WI38 (cell line): ENCODE results near the gene SCN11A.
A peak's percentile ranks its signal among the peaks of the same experiment; 100 is the strongest.

Source experiments
- H3K4me3 ChIP-seq: 2 replicates; pipeline ENCODE4 v1.5.1; 2011; ENCODE audit warnings: low read depth, mild to moderate bottlenecking, control low read depth, low read length
- TF ChIP-seq, protein P1 (sequence below): IDR thresholded peaks from 2 replicates; pipeline ENCODE4 v1.5.1; 2012; ENCODE audit warnings: low read depth, mild to moderate bottlenecking, control low read depth, low read length

The SCN11A gene

DNA sequence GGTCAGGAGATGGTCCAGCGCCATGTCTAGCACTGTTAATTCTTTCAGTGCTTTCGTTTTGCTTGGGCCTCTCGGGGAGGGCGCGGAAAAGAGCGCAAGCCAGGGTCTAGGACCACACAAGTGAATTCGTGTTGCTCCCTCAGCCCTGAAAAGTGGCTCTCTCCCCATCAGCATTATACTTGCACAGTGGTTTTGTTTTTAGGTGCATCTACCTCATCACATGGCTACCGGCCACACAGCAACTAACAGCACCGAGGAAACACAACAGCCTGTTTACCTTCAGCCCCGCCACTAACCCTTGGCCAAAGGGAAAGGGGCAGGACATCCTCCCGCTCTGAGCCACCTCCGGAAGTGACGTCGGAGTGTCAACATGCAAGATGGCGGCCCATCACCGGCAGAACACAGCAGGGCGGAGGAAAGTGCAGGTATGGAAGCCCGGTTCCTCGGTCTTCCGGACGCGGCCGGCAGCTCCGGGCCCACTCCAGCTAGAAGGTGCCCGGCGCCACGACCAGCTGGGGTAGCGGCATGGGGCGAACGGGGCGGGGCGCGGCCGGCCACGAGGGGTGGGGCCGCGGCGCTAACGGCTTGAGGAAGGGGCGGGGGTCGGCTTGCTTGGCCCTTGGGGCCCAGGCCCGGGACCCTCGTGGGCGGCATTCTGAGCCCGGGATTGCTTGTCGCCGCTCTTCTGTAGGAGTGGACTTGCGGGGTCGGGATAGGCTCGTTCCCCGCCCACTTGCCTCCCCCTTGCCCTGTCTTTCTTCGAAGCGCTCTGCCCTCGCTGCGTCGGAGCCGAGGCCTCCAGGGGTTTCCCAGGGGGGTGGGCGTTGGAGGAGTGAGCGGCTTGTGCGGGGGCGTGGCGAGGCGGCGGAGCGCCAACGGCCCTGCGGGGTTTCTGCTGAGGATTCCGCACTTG is at the start of gene SCN11A, which contains the start of gene WDR48:
SCN11A (minus strand) TSS at position 296 of the 913 bp plus-strand sequence. CDS start 101,582 bp downstream, outside the sequence.
WDR48 (plus strand) TSS at position 368 of the 913 bp plus-strand sequence; CDS start at position 378, 10 bp downstream.
- peak within 1 kb of the TSS; percentile 83 for H3K4me3 ChIP-seq
- TF ChIP-seq, protein P1, sequence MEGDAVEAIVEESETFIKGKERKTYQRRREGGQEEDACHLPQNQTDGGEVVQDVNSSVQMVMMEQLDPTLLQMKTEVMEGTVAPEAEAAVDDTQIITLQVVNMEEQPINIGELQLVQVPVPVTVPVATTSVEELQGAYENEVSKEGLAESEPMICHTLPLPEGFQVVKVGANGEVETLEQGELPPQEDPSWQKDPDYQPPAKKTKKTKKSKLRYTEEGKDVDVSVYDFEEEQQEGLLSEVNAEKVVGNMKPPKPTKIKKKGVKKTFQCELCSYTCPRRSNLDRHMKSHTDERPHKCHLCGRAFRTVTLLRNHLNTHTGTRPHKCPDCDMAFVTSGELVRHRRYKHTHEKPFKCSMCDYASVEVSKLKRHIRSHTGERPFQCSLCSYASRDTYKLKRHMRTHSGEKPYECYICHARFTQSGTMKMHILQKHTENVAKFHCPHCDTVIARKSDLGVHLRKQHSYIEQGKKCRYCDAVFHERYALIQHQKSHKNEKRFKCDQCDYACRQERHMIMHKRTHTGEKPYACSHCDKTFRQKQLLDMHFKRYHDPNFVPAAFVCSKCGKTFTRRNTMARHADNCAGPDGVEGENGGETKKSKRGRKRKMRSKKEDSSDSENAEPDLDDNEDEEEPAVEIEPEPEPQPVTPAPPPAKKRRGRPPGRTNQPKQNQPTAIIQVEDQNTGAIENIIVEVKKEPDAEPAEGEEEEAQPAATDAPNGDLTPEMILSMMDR, result no peak

GRCh38 chr3:39101022-39101689 is 49.4 kb upstream of the SCN11A start:
- no peak overlapping the region for H3K4me3 ChIP-seq
- TF ChIP-seq, protein P1, result peak; percentile 60

DNA sequence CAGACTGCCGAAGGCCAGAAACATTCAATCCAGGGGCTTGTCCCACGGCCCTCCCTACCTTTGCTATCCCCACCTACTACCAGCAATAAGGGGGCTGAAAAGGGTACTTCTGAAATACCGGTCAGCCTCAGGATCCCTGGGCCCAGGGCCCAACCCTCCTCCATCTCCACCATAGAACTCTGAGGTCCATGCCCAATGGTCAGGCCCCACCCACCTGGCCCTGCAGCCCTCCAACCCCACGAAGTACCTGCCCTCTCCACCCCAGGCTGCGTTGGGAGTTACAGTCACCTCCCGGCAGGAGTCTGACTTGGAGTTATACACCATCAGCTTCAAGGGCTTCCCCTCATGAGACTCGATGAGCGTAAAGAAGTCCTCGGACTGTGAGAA is 48.7 kb upstream of the SCN11A start:
- TF ChIP-seq, protein P1, result no peak
- no peak overlapping the region for H3K4me3 ChIP-seq

DNA sequence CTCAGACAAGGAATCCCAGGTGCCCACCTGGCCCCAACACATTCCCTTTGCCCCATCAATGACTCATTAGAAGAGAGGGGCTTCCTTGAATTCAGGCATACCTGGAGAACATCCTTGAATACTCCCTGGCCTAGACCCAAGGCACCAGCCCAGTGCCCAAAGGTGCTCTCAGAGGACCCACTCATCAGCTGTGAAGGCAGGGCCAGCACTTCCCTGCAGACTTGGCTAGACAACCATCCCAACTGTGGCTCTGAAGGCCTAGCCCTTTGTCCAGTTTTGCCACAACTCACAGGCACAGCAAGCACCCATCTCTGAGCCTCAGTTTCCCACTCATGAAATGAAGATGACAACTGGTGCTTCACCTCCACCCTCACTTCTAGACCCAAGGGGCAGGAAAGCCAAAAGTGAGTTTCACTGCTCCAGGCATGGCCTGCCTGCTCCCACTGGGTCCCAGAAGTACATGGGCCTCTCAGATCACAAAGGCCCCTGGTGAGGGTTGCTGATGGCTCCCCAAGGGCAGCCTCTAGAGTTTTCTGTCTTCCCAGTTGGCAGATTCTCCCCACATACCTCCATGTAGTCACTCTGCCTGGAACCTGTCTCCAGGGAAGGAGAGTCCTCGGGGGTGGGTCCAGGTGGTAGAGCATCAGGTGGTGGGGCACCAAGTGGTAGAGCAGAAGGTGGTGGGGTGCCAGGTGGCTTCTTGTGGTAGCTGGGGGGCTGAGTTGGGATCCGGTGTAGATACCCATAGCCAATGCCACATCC is 48.2 kb upstream of the SCN11A start:
- H3K4me3 ChIP-seq, result no peak overlapping the region
- TF ChIP-seq, protein P1, result no peak

GRCh38 chr3:39099242-39099641 is 47.5 kb upstream of the SCN11A start:
- TF ChIP-seq, protein P1, result no peak
- no peak overlapping the region for H3K4me3 ChIP-seq

DNA sequence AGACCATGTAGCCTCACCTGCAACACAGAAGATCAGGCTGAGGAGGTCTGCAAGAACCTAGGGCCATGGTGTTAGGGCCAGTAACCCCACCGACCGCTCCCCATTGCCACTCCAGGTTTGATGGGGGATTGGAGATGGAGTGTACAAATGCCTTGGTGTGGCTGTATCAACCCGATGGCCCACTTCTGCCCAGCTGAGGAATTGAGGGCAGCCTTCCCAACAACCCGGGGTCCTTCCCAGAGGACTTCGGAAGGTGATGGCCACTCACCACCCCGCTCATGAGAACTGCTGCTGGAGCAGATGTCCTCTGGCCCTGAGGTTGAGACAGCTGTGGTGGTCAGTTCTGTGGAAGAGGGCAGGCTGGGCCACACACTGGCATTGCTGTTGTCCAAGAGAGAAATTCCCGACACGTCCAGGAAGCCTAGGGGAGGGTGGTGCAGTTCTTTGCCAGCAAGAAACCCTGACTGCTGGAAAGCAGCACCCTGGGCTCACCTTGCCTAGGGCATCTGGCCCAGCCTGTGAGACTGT is 46.8 kb upstream of the SCN11A start:
- TF ChIP-seq, protein P1, result no peak
- no peak overlapping the region for H3K4me3 ChIP-seq
